Retinal pigment epithelial cell (primary cell): Measurements from ENCODE around the gene PJA2.

Source experiments
- DNase-seq: peaks from one replicate; pipeline ENCODE4 v3.0.0-alpha.2; 2010; ENCODE audit warnings: low read depth
- H3K4me3 ChIP-seq: 2 replicates; pipeline ENCODE4 v1.5.1; 2011; ENCODE audit warnings: mild to moderate bottlenecking, low read length, control low read depth, moderate library complexity
- CTCF ChIP-seq: conservative IDR thresholded peaks from 2 replicates; pipeline ENCODE4 v1.5.1; 2011; ENCODE audit warnings: low read depth, low read length, control low read depth, inconsistent platforms

PJA2 gene

GRCh38 chr5:109324931-109325330, 84.8 kb downstream of the PJA2 start:
- TF ChIP-seq CTCF = no peak
- no peak overlapping the region for H3K4me3 ChIP-seq
- no peak for DNase-seq

GRCh38 chr5:109324351-109324750, 85.4 kb downstream of the PJA2 start:
- no peak overlapping the region for H3K4me3 ChIP-seq
- TF ChIP-seq CTCF = no peak
- DNase-seq = no peak

GRCh38 chr5:109322694-109323093, 87.1 kb downstream of the PJA2 start:
- no peak overlapping the region for H3K4me3 ChIP-seq
- no peak for DNase-seq
- no peak for TF ChIP-seq CTCF

- no peak for TF ChIP-seq CTCF
- H3K4me3 ChIP-seq = no peak overlapping the region
- no peak for DNase-seq
Measured at GRCh38 chr5:109319351-109319750, 90.4 kb downstream of the PJA2 start.

GRCh38 chr5:109318455-109319108, 91.2 kb downstream of the PJA2 start:
- no peak for TF ChIP-seq CTCF
- no peak for DNase-seq
- no peak overlapping the region for H3K4me3 ChIP-seq

GRCh38 chr5:109316634-109317033, 93.1 kb downstream of the PJA2 start:
- DNase-seq = no peak
- H3K4me3 ChIP-seq = no peak overlapping the region
- TF ChIP-seq CTCF = no peak

GRCh38 chr5:109315245-109315644, 94.5 kb downstream of the PJA2 start:
- no peak for DNase-seq
- no peak for TF ChIP-seq CTCF
- H3K4me3 ChIP-seq = no peak overlapping the region
